Glomerular endothelial cell (primary cell): ENCODE results near the gene ZNF880. TPM values are rescaled to one million over a fixed set of nuclear protein-coding genes. Genes with fewer than 3 reads are reported as not detected.
A peak's percentile ranks its signal among the peaks of the same experiment; 100 is the strongest.
"Not testable (repeated sequence)": the region's sequence is repeated elsewhere in the genome, so short reads cannot be mapped to it uniquely, and the experiment has no call there.

ENCODE experiments used
- DNase-seq: peaks from one replicate; pipeline ENCODE4 v3.0.0-alpha.2; 2011; ENCODE audit warnings: low read depth, low spot score; ENCODE audit errors: extremely low read depth
- total RNA-seq: library from RNA; depleted of rRNA; stranded (reverse); fragments of >200 nt; gene quantifications from 2 replicates; pipeline ENCODE4 v1.2.3, GENCODE V29; 2015

Gene ZNF880
- total RNA-seq = 11.3 and 24.8 TPM in 2 replicates

DNA sequence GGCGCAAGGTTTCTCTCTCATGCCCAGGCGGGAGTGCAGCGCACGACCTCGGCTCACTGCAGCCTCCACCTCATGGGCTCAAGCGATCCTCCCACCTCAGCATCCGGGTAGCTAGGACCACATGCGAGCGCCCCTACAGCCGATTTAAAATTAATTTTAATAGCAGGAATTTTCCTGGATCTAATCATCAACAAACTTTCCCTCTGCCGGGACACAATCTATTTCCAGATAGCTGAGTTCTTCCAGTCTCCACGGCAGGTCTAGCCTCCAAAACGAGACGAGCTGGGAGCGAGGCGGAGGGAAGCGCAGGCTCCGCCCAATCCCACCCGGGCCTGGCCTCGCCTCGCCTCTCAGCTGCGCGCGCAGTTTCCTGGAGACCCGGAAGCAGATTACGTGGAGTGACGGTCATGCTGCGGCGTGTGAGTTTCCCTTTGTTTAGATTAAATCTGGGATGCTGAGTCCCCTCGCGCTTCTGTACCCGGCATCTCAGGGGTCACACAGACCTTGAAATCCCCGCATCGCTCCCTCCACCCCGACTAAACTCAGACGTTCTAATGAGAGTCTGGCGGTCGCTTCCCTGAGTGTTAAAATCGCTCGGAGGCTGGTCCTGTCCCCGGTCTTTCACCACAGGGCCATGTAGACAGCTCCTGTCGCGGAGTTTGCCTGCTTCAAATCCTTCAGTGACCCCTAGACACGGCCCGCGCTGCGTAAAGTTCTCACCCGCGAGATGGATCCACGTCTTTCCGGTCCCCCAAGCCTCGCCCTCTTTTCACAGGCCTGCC lies at the start of gene ZNF880:
Gene ZNF880, plus strand, starts transcription at position 365 of the 782 bp plus-strand sequence. Its CDS starts 43 bp downstream, at position 408.
- peak; percentile 56 for DNase-seq

DNA sequence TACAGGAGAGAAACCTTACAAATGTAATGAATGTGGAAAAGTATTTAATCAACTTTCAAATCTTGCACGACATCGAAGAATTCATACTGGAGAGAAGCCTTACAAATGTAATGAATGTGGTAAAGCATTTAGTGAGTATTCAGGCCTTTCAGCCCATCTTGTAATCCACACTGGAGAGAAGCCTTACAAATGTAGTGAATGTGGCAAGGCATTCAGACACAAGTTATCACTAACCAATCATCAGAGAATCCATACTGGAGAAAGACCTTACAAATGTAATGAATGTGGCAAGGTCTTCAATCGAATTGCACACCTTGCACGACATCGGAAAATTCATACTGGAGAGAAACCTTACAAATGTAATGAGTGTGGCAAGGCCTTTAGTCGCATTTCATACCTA lies 47.3 kb upstream of the ZNF880 start:
- DNase-seq = no peak

DNA sequence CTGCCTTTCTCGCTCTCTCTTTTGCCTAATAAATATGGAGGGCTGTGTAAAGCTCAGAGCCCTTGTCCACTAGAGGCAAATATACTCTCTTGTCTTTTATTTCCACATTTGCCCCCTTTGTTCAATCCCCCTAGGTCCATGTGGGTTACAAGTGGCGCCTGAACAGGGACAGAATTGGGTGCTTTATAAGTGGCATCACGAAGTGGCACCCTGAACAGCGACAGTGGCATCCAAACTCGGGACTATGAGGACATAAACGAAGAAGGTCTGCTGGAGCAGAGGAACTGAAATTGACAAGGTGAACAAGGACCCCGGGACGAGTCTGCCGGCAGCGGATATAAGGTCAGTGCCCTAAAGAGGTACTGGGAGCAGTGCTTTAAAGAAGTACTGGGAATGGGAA lies 38.0 kb upstream of the ZNF880 start:
- no peak for DNase-seq

DNA sequence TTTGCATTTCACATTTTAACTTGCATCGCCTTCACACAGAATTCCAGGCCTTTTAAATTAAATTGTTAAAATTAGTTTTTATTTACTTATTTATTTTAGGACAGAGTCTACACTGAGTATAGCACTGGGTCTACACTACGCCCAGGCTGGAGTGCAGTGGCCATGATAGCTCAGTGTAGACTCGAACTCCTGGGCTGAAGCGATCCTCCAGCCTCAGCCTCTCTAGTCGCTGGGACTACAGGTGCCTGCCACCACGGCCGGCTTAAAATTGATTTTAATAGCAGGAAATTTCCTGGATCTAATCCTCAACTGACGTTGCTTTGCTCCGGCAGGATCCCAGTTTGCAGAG lies 34.0 kb upstream of the ZNF880 start:
- no peak for DNase-seq

DNA sequence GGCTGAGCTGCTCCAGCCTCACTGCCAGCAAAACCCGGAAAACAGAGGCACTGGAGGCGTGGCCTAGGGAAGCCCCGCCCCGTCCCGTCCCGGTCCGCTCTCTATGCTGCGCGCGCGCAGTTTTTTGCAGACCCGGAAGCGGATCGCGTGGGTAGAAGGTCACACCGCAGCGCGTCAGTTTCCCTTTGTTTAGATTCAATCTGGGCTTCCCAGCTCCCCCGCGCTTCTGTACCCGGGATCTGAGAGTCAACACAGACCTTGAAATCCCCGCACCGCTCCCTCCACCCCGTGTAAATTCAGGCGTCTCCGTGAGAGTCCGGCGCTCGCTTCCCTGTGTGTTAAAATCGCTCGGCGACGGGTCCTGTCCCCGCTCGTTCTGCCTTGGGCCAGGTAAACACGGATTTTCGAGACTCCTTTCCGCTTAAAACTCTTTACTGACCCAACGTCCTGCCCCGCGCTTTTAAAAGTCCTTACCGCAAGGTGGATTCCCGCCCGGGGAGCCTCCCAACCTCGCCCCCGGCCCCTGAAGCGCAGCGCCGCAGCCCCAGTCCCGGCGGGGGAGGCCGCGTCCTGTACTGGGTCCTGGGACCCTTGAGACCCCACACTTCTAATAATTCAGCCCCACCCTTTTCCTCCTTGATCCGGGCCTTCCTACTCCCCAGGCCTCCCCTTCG lies 33.5 kb upstream of the ZNF880 start, which contains the start of gene ZNF610:
Gene ZNF610, plus strand, starts transcription at position 127 of the 674 bp plus-strand sequence. CDS start 12,930 bp downstream, outside the sequence.
- no peak for DNase-seq

DNA sequence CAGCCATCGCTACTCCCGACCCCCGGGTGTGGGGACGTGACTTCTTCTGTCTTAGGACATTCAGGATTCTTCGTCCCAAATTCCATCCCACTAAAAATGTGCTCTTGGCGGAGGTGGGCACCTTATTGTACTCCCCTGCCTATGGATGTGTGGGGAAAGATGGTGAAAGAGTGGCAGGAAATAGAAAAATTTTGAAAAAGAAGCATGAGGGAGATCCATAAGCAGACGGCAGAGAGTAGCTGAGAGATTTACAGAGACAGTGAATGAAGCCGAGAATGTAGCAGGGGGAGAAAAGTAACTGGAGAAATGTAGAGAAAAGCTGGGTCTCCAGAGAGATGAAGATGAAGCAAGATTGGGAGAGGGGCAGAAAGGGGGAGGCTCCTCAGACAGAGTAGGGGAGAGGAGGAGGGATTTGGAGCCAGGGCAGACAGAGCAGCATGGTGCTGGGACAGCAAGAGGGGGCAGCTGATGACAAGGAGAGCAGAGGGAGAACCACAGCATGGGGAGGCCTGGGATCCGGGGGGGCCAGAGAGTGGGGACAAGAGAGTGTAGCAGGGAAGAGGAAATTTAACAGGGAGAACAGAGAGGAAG lies 32.8 kb upstream of the ZNF880 start:
- DNase-seq = no peak

DNA sequence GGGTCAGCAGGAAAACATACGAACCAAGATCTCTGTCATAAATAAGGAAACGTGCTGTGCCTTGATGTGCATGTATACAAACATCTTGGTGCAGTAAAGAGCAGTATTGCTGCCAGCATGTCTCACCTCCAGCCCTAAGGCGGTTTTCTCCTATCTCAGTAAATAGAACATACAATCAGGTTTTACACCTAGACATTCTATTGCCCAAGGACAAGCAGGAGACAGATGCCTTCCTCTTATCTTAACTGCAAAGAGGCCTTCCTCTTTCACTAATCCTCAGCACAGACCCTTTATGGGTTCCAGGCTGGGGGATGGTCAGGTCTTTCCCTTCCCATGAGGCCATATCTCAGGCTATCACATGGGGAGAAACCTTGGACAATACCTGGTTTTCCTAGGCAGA lies 30.7 kb upstream of the ZNF880 start:
- not testable (repeated sequence) for DNase-seq

DNA sequence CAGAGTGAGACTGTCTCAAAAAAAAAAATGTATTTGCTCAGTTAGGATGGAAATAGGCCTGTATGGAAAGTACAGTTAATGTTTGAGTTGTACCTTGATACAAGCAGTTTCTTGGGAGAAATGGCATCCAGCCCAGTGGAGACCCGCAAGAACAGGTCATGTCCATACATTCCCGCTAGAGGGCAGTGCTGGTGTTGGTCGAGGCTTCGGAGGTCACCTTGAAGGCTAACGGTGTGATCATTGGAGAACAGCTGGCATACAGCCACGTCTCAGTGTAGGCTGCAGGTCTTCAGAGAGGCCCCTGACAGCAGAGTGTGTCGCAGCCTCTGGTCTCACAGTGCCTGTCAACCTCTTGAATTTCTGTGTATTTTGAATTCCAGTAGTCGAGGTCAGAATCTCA lies 26.2 kb upstream of the ZNF880 start:
- no peak for DNase-seq

DNA sequence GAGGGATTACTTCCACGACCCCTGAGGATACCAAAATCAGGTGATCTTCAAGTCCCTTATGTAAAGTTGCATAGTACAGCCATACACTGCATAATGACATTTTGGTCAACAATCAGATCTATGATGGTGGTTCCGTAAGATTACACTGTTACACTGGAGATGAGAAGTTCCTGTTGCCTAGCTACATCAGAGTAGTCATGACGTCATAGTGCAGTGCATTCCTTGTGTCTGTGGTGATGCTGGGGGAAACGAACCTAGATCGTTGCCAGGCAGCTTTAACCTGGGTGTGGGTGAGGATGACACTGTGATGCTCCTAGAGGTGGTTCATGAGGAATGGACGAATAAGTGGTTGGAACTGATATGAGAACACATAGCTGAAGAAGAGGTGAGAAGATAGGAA lies 24.6 kb upstream of the ZNF880 start:
- DNase-seq = no peak

DNA sequence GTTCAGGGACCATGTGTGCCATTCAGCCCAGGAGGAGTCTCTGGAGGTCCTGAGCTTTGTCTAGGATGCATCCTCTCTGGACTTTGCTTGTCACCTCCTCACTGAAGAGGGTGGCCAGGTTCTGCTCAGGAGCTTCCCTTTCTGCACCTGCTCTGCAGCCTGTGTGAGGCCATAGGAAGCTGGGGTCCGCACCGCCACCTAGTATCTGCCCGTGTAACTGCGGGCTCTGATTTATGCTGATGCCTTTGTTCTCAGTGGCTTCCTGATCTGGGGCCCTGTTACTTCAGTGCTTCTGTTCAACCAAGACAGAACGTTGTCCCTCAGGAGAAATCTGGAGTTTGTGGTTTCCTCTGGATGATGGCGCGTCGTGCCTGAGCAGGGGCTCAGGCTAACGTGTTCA lies 18.2 kb upstream of the ZNF880 start:
- DNase-seq = no peak

DNA sequence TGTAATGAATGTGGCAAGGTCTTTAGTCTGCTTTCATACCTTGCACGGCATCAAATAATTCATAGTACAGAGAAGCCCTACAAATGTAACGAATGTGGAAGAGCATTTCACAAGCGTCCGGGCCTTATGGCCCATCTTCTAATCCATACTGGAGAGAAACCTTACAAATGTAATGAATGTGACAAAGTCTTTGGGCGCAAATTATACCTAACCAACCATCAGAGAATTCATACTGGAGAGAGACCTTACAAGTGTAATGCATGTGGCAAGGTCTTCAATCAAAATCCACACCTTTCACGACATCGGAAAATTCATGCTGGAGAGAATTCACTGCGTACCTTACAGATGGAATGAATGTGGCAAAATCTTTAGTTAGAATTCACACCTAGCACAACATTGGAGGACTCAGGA lies 3.3 kb upstream of the ZNF880 start:
- DNase-seq = no peak

DNA sequence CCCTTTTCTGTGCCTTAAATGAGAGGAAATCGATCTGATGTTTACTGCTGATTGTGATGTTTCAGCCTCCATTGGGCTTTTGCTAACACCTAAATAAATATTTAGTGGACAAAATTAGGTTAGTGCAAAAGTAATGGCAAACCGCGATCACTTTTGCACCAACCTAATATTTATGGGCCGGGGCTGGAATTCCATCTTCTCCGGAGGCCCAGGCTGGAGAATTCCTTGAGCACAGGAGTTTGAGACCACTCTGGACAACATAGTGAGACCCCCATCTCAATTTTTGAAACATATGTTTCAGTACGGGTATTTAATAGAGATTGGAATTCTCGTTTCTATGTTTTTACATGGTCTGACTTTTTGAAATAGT lies 603 bp downstream of the ZNF880 start:
- DNase-seq = no peak

DNA sequence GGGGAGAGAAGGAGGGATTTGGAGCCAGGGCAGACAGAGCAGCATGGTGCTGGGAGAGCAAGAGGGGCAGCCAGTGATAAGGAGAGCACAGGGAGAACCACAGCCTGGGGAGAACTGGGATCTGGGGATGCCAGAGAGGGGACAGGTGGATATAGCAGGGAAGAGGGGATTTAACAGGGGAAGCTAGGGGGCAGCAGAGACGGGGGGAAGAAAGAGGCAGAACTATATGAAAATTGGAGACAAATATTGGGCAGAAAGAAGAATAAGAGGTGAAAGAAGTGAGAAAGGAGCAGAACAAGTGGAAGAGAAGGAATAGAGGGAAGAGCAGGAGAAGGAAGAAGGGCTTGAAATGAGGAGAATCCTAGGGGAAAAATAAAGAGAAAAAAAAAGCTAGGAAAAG lies 21.4 kb downstream of the ZNF880 start:
- no peak for DNase-seq

DNA sequence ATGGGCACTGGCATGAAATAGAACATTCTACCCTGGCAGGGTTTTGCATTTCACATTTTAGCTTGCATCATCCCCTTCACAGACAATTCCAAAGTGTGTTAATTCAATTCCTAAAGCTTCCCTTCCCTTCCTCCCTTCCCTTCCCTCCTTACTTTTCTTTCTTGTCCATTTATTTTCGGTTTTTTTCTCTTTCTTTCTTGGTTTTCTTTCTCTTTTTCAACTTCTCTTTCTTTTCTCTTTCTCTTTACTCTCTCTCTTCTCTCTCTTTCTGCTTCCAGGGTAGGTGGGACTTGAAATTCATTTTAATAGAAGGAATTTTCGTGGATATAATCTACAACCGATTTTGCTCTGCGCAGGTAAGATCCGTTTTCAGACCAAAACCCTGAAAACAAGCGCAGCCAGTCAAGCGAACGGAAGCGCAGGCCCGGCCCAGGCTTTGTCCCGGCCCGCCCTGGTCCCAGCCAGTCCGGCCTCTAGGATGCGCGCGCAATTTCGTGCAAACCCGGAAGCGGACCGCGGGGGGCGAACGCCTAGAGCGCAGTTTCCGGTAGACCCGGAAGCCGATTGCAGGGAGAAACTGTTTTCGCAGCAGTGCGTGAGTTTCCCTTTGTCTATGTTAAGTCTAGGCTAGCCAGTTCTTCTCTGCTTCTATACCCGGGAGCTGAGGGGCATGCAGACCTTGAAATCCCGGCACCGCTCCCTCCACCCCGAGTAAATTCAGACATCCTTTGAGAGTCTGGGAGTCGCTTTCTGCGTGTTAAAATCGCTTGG lies 27.8 kb downstream of the ZNF880 start, which contains the start of gene ZNF528:
Gene ZNF528, plus strand, starts transcription at position 540 of the 771 bp plus-strand sequence. CDS start 4,165 bp downstream, outside the sequence.
- peak; percentile 48 for DNase-seq

DNA sequence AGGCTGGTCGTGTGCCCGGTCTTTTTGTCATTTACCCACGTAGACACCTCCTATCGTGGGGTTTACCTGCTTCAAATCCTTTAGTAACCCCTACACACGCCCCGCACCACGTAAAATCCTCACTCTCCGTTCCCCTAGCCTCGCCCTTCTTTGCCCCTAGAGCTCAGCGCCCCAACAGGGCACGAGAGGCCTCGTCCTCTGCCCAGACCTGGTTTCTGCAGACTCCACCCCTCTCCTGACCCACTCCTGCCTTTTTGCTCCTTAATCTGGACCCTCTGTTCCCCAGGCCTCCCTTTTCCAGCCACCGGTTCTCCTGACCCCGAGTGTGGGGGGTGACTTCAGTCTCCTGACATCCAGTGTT lies 28.3 kb downstream of the ZNF880 start:
- DNase-seq = no peak

DNA sequence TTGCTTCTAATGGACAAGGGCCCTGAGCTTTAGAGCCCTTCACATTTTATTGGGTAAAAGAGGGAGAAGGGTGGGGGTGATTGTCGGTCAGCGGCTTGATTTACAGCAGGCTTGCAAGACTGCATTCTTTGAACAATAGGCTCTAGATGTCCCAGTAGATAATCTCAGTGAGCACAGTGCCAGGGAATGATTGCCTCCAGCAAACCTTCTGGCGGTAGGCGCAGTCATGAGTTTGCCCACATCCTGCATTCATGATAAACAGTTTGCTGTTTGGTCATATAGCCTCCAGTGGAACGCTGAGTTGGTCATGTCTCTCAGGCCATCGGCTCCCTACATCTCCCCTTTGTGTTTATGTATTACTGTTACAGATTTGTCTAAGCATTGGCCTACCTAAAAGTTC lies 40.6 kb downstream of the ZNF880 start:
- no peak for DNase-seq

DNA sequence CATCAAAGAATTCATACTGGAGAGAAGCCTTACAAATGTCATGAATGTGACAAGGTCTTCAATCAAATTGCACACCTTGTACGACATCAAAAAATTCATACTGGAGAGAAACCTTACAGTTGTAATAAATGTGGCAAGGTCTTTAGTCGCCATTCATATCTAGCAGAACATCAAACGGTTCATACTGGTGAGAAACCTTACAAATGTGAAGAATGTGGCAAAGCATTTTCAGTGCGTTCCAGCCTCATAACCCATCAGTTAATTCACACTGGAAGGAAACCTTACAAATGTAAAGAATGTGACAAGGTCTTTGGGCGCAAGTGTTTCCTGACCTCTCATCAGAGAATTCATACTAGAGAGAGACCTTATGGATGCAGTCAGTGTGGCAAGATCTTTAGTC lies 46.0 kb downstream of the ZNF880 start:
- DNase-seq = no peak

DNA sequence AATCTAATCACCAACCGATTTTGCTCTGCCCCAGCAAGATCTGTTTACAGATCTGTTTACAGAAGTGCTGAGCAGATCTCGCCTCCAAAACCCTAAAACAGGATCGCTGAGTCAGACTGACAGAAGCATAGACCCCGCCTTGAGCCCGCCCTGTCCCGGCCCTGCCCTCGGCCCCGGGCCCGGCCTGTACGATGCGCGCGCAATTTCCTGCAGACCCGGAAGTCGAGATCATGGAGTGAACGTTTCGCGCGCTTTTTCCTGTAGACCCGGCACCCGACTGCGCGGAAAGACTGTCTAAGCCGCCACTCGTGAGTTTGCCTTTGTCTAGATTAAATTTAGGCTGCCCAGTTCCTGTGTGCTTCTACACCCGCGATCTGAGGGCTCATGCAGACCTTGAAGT lies 59.2 kb downstream of the ZNF880 start, which contains the start of gene ZNF534:
Gene ZNF534, plus strand, starts transcription at position 212 of the 400 bp plus-strand sequence. CDS start 2,327 bp downstream, outside the sequence.
- no peak for DNase-seq
